ENCODE measurements around the gene ZNF177. TPM values are rescaled to one million over a fixed set of nuclear protein-coding genes. Genes with fewer than 3 reads are reported as not detected.
A peak's percentile ranks its signal among the peaks of the same experiment; 100 is the strongest.

The ZNF177 gene
- total RNA-seq, 1 donor from 2014 or later: 10.6 TPM

- DNase-seq (ENCODE audit: extremely low spot score, unreplicated experiment): peak; percentile 98
- peaks cover 35% of the 10 kb centered on the region for H3K36me3 Mint-ChIP-seq
- no peaks in the 10 kb centered on the region for H3K27me3 Mint-ChIP-seq
- peak within 1 kb of the TSS; percentile 92 for H3K27ac Mint-ChIP-seq
- H3K4me1 Mint-ChIP-seq (ENCODE audit: unreplicated experiment): no peaks in the 10 kb centered on the region
- peak within 1 kb of the TSS; percentile 93 for H3K4me3 Mint-ChIP-seq
- peaks cover 12% of the 10 kb centered on the region for H3K9me3 Mint-ChIP-seq
- TF ChIP-seq CTCF (conservative IDR thresholded peaks at IDR 0.05): peak; percentile 75
Observed at GRCh38 chr19:9323919-9324583, 38.8 kb upstream of the ZNF177 start, which contains the start of gene ZNF559. TSS of gene ZNF559 (plus strand) at chr19:9324179. CDS start at chr19:9338550, 14,371 bp downstream.

- Mint-ChIP-seq H3K27ac (peak overlapping the region; percentile 92), H3K27me3 (no peaks in the 10 kb centered on the region), H3K9me3 (peaks cover 12% of the 10 kb centered on the region), H3K4me3 (peak overlapping the region; percentile 93), H3K4me1 (ENCODE audit: unreplicated experiment) (no peaks in the 10 kb centered on the region), H3K36me3 (peaks cover 39% of the 10 kb centered on the region)
- DNase-seq (ENCODE audit: extremely low spot score, unreplicated experiment): no peak
- TF ChIP-seq CTCF (conservative IDR thresholded peaks at IDR 0.05): no peak
Observed at GRCh38 chr19:9324584-9324962, 38.2 kb upstream of the ZNF177 start.

GRCh38 chr19:9329999-9330398 is 32.8 kb upstream of the ZNF177 start:
- H3K4me1 Mint-ChIP-seq (ENCODE audit: unreplicated experiment): no peaks in the 10 kb centered on the region
- peaks cover 21% of the 10 kb centered on the region for H3K9me3 Mint-ChIP-seq
- DNase-seq (ENCODE audit: extremely low spot score, unreplicated experiment): no peak
- H3K27me3 Mint-ChIP-seq: no peaks in the 10 kb centered on the region
- no peak overlapping the region for H3K4me3 Mint-ChIP-seq
- H3K27ac Mint-ChIP-seq: no peak overlapping the region
- H3K36me3 Mint-ChIP-seq: peaks cover 70% of the 10 kb centered on the region
- TF ChIP-seq CTCF (conservative IDR thresholded peaks at IDR 0.05): no peak

- no peak for TF ChIP-seq CTCF (conservative IDR thresholded peaks at IDR 0.05)
- Mint-ChIP-seq H3K4me3 (no peak overlapping the region), H3K27ac (no peak overlapping the region), H3K36me3 (peaks cover 79% of the 10 kb centered on the region), H3K27me3 (no peaks in the 10 kb centered on the region), H3K9me3 (peaks cover 28% of the 10 kb centered on the region), H3K4me1 (ENCODE audit: unreplicated experiment) (no peaks in the 10 kb centered on the region)
- DNase-seq (ENCODE audit: extremely low spot score, unreplicated experiment): no peak
Observed at GRCh38 chr19:9342610-9343304, 20.1 kb upstream of the ZNF177 start.

GRCh38 chr19:9345005-9345404 is 17.8 kb upstream of the ZNF177 start:
- Mint-ChIP-seq H3K27me3 (no peaks in the 10 kb centered on the region), H3K9me3 (peaks cover 21% of the 10 kb centered on the region), H3K4me3 (no peak overlapping the region), H3K4me1 (ENCODE audit: unreplicated experiment) (no peaks in the 10 kb centered on the region), H3K27ac (no peak overlapping the region), H3K36me3 (peaks cover 79% of the 10 kb centered on the region)
- no peak for TF ChIP-seq CTCF (conservative IDR thresholded peaks at IDR 0.05)
- DNase-seq (ENCODE audit: extremely low spot score, unreplicated experiment): no peak

Data from type B pancreatic cell (in vitro differentiated cells).